Liver (tissue), 3 donors: ENCODE measurements around the gene ARHGEF10L.

ENCODE experiments used
- GABPA ChIP-seq, 2 donors: IDR thresholded peaks in 1 of 2; conservative IDR thresholded peaks in 1 of 2; 2 replicates each; pipeline ENCODE4 v1.6.1; 2016; ENCODE audit warnings: antibody characterized with exemption in 2 of 2, mild to moderate bottlenecking in 1 of 2, moderate library complexity in 1 of 2
- MAX ChIP-seq: IDR thresholded peaks from 2 replicates; pipeline ENCODE4 v1.6.1; 2016; ENCODE audit warnings: antibody characterized with exemption
- REST ChIP-seq: IDR thresholded peaks from 2 replicates; pipeline ENCODE4 v1.6.1; 2016; ENCODE audit warnings: antibody characterized with exemption, mild to moderate bottlenecking
- RXRA ChIP-seq, 2 donors: IDR thresholded peaks; 2 replicates each; pipeline ENCODE4 v1.6.1; 2017 to 2018; ENCODE audit warnings: antibody characterized with exemption in 2 of 2, mild to moderate bottlenecking in 1 of 2
- YY1 ChIP-seq: IDR thresholded peaks from 2 replicates; pipeline ENCODE4 v1.6.1; 2016; ENCODE audit warnings: antibody characterized with exemption, mild to moderate bottlenecking
- ZBTB33 ChIP-seq: IDR thresholded peaks from 2 replicates; pipeline ENCODE4 v1.6.1; 2016; ENCODE audit warnings: antibody characterized with exemption
- TF ChIP-seq, protein P1 (sequence below): fragments of 150-350 bp; IDR thresholded peaks from 2 replicates; pipeline ENCODE4 v1.5.1; 2017; ENCODE audit warnings: improper control_type of control experiment, low read depth, low read length; ENCODE audit not compliant: missing input control
- TF ChIP-seq, protein P2 (sequence below): IDR thresholded peaks from 2 replicates; pipeline ENCODE4 v1.6.1; 2016; ENCODE audit warnings: antibody characterized with exemption
- donor health status: healthy.
- donor health status: healthy.

GRCh38 chr1:17520041-17520440 lies 19.5 kb upstream of the ARHGEF10L start:
- TF ChIP-seq, protein P1, sequence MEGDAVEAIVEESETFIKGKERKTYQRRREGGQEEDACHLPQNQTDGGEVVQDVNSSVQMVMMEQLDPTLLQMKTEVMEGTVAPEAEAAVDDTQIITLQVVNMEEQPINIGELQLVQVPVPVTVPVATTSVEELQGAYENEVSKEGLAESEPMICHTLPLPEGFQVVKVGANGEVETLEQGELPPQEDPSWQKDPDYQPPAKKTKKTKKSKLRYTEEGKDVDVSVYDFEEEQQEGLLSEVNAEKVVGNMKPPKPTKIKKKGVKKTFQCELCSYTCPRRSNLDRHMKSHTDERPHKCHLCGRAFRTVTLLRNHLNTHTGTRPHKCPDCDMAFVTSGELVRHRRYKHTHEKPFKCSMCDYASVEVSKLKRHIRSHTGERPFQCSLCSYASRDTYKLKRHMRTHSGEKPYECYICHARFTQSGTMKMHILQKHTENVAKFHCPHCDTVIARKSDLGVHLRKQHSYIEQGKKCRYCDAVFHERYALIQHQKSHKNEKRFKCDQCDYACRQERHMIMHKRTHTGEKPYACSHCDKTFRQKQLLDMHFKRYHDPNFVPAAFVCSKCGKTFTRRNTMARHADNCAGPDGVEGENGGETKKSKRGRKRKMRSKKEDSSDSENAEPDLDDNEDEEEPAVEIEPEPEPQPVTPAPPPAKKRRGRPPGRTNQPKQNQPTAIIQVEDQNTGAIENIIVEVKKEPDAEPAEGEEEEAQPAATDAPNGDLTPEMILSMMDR, result no peak
- TF ChIP-seq, protein P2, sequence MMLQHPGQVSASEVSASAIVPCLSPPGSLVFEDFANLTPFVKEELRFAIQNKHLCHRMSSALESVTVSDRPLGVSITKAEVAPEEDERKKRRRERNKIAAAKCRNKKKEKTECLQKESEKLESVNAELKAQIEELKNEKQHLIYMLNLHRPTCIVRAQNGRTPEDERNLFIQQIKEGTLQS, result no peak
- TF ChIP-seq YY1 (no peak), ZBTB33 (no peak), REST (no peak), GABPA (IDR thresholded peaks at IDR 0.05 in 1 of 2, conservative IDR thresholded peaks at IDR 0.05 in 1 of 2) (no peak), RXRA (IDR thresholded peaks at IDR 0.05) (no peak), MAX (no peak)
